ENCODE results near the gene ROCK2.
"Not testable (repeated sequence)": the region's sequence is repeated elsewhere in the genome, so short reads cannot be mapped to it uniquely, and the experiment has no call there.

Gene ROCK2

GRCh38 chr2:11235583-11235982 lies 108.9 kb downstream of the ROCK2 start:
- DNase-seq (ENCODE audit: low read depth): no peak

GRCh38 chr2:11234309-11234708 lies 110.1 kb downstream of the ROCK2 start:
- DNase-seq (ENCODE audit: low read depth): no peak

DNA sequence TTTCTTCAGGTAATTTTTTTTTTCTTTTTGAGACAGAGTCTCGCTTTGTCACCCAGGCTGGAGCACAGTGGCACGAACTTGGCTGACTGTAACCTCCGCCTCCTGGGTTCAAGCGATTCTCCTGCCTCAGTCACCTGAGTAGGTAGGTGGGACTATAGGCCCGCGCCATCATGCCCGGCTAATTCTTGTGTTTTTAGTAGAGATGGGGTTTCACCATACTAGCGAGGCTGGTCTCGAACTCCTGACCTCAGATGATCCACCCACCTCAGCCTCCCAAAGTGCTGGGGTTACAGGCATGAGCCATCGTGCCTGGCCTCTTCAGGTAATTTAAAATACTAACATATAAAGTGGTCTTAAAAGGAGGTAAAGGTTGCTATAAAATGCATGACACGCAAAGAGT lies 113.2 kb downstream of the ROCK2 start:
- not testable (repeated sequence) for DNase-seq (ENCODE audit: low read depth)

DNA sequence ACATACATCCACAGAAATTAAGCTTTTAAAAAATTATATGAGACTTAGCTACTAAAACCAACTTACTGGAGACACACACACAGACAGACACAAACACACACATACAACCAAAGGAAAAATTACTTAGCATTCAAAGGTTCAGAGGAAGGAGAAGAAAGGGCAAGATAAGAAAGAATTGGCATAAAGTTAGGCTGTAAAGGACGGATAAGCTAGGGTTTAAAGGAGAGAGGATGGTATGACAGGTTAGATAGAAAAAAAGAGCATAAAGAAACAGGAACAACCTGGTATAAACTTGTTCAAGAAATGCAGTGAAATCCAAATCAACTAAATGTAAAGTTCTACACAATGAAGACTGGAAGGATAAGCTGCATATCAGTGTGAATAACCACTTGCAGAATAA lies 115.7 kb downstream of the ROCK2 start:
- DNase-seq (ENCODE audit: low read depth): no peak

- DNase-seq (ENCODE audit: low read depth): no peak
Observed at GRCh38 chr2:11227595-11227994, 116.8 kb downstream of the ROCK2 start.

GRCh38 chr2:11224887-11225286 lies 119.5 kb downstream of the ROCK2 start:
- DNase-seq (ENCODE audit: low read depth): no peak

- DNase-seq (ENCODE audit: low read depth): no peak
Observed at GRCh38 chr2:11222845-11223244, 121.6 kb downstream of the ROCK2 start.

DNA sequence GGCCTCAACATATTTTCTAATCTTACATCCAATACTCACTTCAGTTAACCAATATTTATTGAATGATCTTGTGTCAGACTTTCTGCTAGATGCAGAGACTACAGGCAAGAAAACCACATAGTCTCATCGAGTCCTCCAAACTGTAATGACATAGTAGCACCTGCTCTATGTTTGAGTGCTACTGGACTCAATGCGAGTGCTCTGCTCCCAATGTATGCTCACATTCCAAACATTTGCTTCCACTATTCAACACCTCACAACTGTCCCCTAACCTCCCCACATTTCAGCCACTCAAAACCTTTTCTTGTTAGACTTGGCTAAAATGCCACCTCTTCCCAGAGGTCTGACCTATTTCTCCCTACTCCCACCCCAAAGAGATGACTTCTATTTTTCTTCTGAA lies 124.0 kb downstream of the ROCK2 start:
- no peak for DNase-seq (ENCODE audit: low read depth)

DNA sequence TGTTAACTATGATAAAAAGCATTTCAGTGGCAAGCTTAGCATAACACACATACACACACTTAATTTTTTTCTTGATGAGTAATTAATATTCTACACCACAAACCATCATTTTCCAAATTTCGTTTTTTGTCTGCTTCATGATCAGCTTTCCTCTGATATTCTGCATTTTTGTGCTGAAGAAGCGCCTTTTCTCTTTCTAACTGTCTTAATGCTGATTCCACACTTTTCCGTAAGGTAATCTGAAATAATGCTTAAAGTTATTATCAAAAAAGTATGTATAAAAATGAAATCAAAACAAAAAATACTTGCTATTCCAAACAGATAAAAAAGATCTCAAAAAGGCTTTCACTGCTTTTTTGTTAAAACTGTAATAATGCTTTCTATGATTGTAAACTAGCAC lies 129.0 kb downstream of the ROCK2 start:
- no peak for DNase-seq (ENCODE audit: low read depth)

DNA sequence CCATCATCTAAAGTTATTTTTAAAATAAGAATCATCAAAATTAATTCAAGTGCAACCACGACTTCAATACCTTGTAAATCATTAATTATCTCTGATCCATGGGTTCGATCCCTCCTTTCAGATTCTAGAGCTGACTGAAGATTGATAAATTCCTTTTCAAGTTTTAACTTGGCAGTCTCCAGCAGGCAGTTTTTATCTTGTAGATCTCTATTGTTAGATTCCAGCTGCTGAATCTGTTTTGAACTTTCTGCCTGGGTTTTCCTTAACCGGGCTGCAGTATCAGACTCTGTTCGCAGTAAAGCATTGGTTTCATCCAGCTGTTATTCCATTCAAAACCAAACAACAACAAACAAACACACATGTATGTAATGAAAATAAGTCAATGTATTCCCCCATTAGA lies 129.7 kb downstream of the ROCK2 start:
- DNase-seq (ENCODE audit: low read depth): no peak

GRCh38 chr2:11213975-11214374 lies 130.5 kb downstream of the ROCK2 start:
- DNase-seq (ENCODE audit: low read depth): no peak

GRCh38 chr2:11213090-11213638 lies 131.3 kb downstream of the ROCK2 start:
- DNase-seq (ENCODE audit: low read depth): no peak

DNA sequence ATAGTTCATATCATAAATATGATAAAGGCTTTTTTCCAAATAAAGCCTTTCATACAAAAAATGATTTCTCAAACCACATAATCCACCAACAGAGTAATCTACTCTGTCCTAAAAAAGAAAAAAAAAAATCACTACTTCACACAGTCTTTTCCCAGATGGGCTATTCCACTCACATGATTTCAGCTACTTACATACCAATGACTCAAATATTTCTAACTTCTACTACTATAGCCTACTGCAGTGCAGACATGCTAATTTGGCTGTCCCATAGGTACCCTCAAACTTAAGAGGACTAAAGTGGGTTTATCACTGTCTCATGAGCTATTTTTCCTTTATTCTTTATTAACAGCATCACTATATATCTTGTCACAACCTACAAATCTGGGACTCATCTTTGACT lies 131.8 kb downstream of the ROCK2 start:
- no peak for DNase-seq (ENCODE audit: low read depth)

GRCh38 chr2:11208083-11208482 lies 136.4 kb downstream of the ROCK2 start:
- no peak for DNase-seq (ENCODE audit: low read depth)

GRCh38 chr2:11203480-11203879 lies 141.0 kb downstream of the ROCK2 start:
- no peak for DNase-seq (ENCODE audit: low read depth)

- DNase-seq (ENCODE audit: low read depth): no peak
Observed at GRCh38 chr2:11201969-11202368, 142.5 kb downstream of the ROCK2 start.

GRCh38 chr2:11200651-11201050 lies 143.8 kb downstream of the ROCK2 start:
- DNase-seq (ENCODE audit: low read depth): no peak

- no peak for DNase-seq (ENCODE audit: low read depth)
Observed at GRCh38 chr2:11196246-11196645, 148.2 kb downstream of the ROCK2 start.

DNA sequence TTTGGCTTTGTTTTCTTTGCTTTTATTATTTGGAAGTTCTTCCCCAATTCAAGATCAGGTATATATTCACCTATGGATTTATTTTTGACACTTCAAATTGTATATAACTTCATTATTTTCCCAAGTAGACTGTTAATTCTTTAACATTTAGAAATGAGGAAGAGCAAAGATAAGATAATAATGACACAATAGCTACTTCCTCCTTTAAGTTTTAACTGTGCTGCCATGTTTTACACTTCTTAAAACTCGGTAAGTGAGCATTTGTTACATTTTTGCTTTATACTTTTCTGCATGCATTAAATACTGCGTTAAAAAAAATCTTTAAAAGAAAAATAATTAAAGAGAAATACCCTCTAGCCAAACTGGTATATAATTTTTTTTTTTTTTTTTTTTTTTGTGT lies 156.7 kb downstream of the ROCK2 start:
- no peak for DNase-seq (ENCODE audit: low read depth)

- DNase-seq (ENCODE audit: low read depth): no peak
Observed at GRCh38 chr2:11187083-11187619, 157.3 kb downstream of the ROCK2 start.

GRCh38 chr2:11186145-11186544 lies 158.3 kb downstream of the ROCK2 start:
- DNase-seq (ENCODE audit: low read depth): no peak

- no peak for DNase-seq (ENCODE audit: low read depth)
Observed at GRCh38 chr2:11182951-11183350, 161.5 kb downstream of the ROCK2 start.

GRCh38 chr2:11180653-11181052 lies 163.8 kb downstream of the ROCK2 start:
- no peak for DNase-seq (ENCODE audit: low read depth)

- DNase-seq (ENCODE audit: low read depth): no peak
Observed at GRCh38 chr2:11179899-11180298, 164.5 kb downstream of the ROCK2 start.

DNA sequence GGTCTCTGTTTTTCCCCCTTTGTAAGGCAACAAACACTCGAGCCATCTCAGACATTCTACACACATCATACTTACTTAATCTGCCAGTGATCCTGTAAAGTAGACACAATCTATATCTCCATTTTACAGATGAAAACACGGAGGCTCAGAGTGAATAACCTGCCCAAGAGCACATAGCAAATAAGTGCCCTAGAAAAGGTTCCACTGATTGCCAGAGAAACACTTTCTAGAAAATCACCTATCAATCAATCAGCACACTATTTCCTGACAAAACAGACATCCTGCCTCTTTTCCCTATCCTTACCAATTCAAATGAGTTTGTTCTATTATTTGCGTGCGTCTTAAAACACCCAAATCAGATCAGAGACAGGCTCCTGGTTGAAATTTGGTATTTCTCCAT lies 165.2 kb downstream of the ROCK2 start:
- no peak for DNase-seq (ENCODE audit: low read depth)

Data from activated T-helper 1 cell treated with Interleukin-2 at 50 U/mL for 16 hours (primary cell).